Small intestine (tissue), 4 donors: ENCODE data around the gene LGALS14. TPM values are rescaled to one million over a fixed set of nuclear protein-coding genes. Genes with fewer than 3 reads are reported as not detected.

ENCODE experiments used
- polyA plus RNA-seq, 4 donors: library from polyadenylated mRNA; stranded (reverse) in 3 of 4; unstranded in 1 of 4; fragments of 200-250 nt in 3 of 4; fragments of 120-200 nt in 1 of 4; gene quantifications; one replicate each; pipeline versions ENCODE4 v1.2.1 to v1.2.3, GENCODE V29; 2013
- donor health status: healthy with polysubstance abuse.
- donor health status: Bipolar disorder and iron deficiency.
- donor health status: healthy.

The LGALS14 gene
- polyA plus RNA-seq, 4 donors: 5.1 TPM; not detected in 3

Other genes with a start within 250 kb of the LGALS14 start
- gene TIMM50, start 223.6 kb upstream of the LGALS14 start, polyA plus RNA-seq: 10 to 100 TPM; 33.8 to 62.2 (median 48.4) TPM
- gene DLL3, start 205.5 kb upstream of the LGALS14 start, polyA plus RNA-seq: under 1 TPM in 2 of 4 donors, not detected in 2; 0.15 to 0.40 TPM
- gene SELENOV, start 189.3 kb upstream of the LGALS14 start, polyA plus RNA-seq: under 1 TPM in 1 of 4 donors, not detected in 3; 0.32 TPM
- gene EID2B, start 171.6 kb upstream of the LGALS14 start, polyA plus RNA-seq: 1 to 10 TPM in 1 of 4 donors, under 1 TPM in 2, not detected in 1; 0.81 to 2.0 (median 0.99) TPM
- gene EID2, start 164.3 kb upstream of the LGALS14 start, polyA plus RNA-seq: 10 to 100 TPM in 3 of 4 donors, 1 to 10 TPM in 1; 9.9 to 13.4 (median 11.9) TPM
- gene LGALS13, start 102.0 kb upstream of the LGALS14 start, polyA plus RNA-seq: not detected
- not detected for gene LGALS16, start 48.6 kb upstream of the LGALS14 start, polyA plus RNA-seq
- gene CLC, start 33.5 kb downstream of the LGALS14 start, polyA plus RNA-seq: 10 to 100 TPM in 1 of 4 donors, 1 to 10 TPM in 1, not detected in 2; 1.2 to 27.3 TPM
- gene LEUTX, start 74.4 kb downstream of the LGALS14 start, polyA plus RNA-seq: not detected
- gene DYRK1B, start 129.7 kb downstream of the LGALS14 start, polyA plus RNA-seq: 10 to 100 TPM in 3 of 4 donors, 1 to 10 TPM in 1; 8.6 to 31.2 (median 11.4) TPM
- gene FBL, start 141.9 kb downstream of the LGALS14 start, polyA plus RNA-seq: 100 to 1,000 TPM; 109 to 447 (median 199) TPM
- gene FCGBP, start 230.2 kb downstream of the LGALS14 start, polyA plus RNA-seq: 100 to 1,000 TPM in 2 of 4 donors, 10 to 100 TPM in 2; 17.0 to 743 (median 81.2) TPM